Neural progenitor cell (in vitro differentiated cells): Measurements from ENCODE around the gene TRIO.

Experiments used
- EZH2 ChIP-seq: fragments of 200-600 bp; sonication (generic); IDR thresholded peaks from 2 replicates; pipeline ENCODE4 v1.6.1; 2017; ENCODE audit warnings: antibody characterized with exemption, mild to moderate bottlenecking, moderate library complexity
- EZH2phosphoT487 ChIP-seq: fragments of 200-600 bp; sonication (generic); IDR thresholded peaks from 2 replicates; pipeline ENCODE4 v1.6.1; 2017; ENCODE audit warnings: antibody characterized with exemption
- TF ChIP-seq, protein P1 (sequence below): fragments of 200-600 bp; sonication (generic); IDR thresholded peaks from 2 replicates; pipeline ENCODE4 v1.5.1; 2017; ENCODE audit warnings: antibody characterized with exemption, mild to moderate bottlenecking

DNA sequence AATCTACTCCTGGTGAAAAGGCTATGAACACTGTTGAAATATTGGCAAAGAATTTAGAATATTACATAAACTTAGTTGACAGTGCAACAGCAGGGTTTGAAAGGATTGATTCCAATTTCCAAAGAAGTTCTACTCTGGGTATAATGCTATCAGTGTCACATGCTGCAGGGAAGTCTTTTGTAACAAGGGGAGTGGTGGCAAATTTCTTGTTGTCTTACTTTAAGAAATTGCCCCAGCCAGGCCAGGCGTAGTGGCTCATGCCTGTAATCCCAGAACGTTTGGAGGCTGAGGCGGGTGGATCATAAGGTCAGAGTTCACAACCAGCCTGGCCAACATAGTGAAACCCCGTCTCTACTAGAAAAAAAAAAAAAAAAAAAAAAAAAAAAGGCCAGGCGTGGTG is 352.2 kb downstream of the TRIO start:
- TF ChIP-seq, protein P1, sequence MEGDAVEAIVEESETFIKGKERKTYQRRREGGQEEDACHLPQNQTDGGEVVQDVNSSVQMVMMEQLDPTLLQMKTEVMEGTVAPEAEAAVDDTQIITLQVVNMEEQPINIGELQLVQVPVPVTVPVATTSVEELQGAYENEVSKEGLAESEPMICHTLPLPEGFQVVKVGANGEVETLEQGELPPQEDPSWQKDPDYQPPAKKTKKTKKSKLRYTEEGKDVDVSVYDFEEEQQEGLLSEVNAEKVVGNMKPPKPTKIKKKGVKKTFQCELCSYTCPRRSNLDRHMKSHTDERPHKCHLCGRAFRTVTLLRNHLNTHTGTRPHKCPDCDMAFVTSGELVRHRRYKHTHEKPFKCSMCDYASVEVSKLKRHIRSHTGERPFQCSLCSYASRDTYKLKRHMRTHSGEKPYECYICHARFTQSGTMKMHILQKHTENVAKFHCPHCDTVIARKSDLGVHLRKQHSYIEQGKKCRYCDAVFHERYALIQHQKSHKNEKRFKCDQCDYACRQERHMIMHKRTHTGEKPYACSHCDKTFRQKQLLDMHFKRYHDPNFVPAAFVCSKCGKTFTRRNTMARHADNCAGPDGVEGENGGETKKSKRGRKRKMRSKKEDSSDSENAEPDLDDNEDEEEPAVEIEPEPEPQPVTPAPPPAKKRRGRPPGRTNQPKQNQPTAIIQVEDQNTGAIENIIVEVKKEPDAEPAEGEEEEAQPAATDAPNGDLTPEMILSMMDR: no peak
- no peak for TF ChIP-seq EZH2
- TF ChIP-seq EZH2phosphoT487: no peak
